GM21717 (cell line): ENCODE measurements around the gene FIZ1.
"Not testable (repeated sequence)": the region's sequence is repeated elsewhere in the genome, so short reads cannot be mapped to it uniquely, and the experiment has no call there.

Experiments
- ATAC-seq: cut with Tn5 transposase; IDR thresholded peaks from one replicate; pipeline ENCODE4 v1.9.1; 2021; ENCODE audit warnings: mild to moderate bottlenecking, moderate library complexity; ENCODE audit not compliant: unreplicated experiment

FIZ1 gene

GRCh38 chr19:55596304-55596703, 3.0 kb downstream of the FIZ1 start:
- ATAC-seq, result no peak

GRCh38 chr19:55594996-55595545, 4.2 kb downstream of the FIZ1 start:
- no peak for ATAC-seq

GRCh38 chr19:55593096-55593772, 6.1 kb downstream of the FIZ1 start:
- no peak for ATAC-seq

- no peak for ATAC-seq
Observed at GRCh38 chr19:55592391-55593090, 6.8 kb downstream of the FIZ1 start.

- ATAC-seq, result no peak
Observed at GRCh38 chr19:55591555-55591954, 7.8 kb downstream of the FIZ1 start.

GRCh38 chr19:55590617-55591016, 8.7 kb downstream of the FIZ1 start:
- ATAC-seq, result no peak

GRCh38 chr19:55590109-55590508, 9.2 kb downstream of the FIZ1 start:
- ATAC-seq, result no peak

GRCh38 chr19:55588738-55589137, 10.6 kb downstream of the FIZ1 start:
- no peak for ATAC-seq

- ATAC-seq, result peak; percentile 64
Observed at GRCh38 chr19:55586976-55587668, 12.2 kb downstream of the FIZ1 start.

GRCh38 chr19:55585658-55586339, 13.5 kb downstream of the FIZ1 start:
- no peak for ATAC-seq

- ATAC-seq, result no peak
Observed at GRCh38 chr19:55584871-55585270, 14.4 kb downstream of the FIZ1 start.

GRCh38 chr19:55583897-55584296, 15.4 kb downstream of the FIZ1 start:
- ATAC-seq, result not testable (repeated sequence)

GRCh38 chr19:55582284-55582683, 17.0 kb downstream of the FIZ1 start:
- ATAC-seq, result not testable (repeated sequence)

GRCh38 chr19:55581823-55582223, 17.5 kb downstream of the FIZ1 start:
- no peak for ATAC-seq

- no peak for ATAC-seq
Observed at GRCh38 chr19:55581145-55581822, 18.0 kb downstream of the FIZ1 start.

GRCh38 chr19:55580628-55581144, 18.6 kb downstream of the FIZ1 start, which contains the start of gene ZNF579:
Gene ZNF579, minus strand, starts transcription at chr19:55580848. Its CDS starts 1,209 bp downstream, at chr19:55579639.
- no peak for ATAC-seq

- no peak for ATAC-seq
Observed at GRCh38 chr19:55579766-55580621, 19.3 kb downstream of the FIZ1 start.

GRCh38 chr19:55578761-55579747, 20.3 kb downstream of the FIZ1 start:
- no peak for ATAC-seq
